ENCODE measurements around the gene GLCE. TPM values are rescaled to one million over a fixed set of nuclear protein-coding genes. Genes with fewer than 3 reads are reported as not detected.

GLCE gene
- total RNA-seq, 4 donors from 2014 or later, result 12.9 to 23.5 (median 15.4) TPM

GRCh38 chr15:69128667-69129311 is 31.6 kb upstream of the GLCE start:
- TF ChIP-seq CTCF (IDR thresholded peaks at IDR 0.05), result no peak
- peak; percentile 90 for ATAC-seq (ENCODE audit: low FRiP score)
- no peak for DNase-seq (ENCODE audit: low spot score)

GRCh38 chr15:69131362-69132220 is 28.8 kb upstream of the GLCE start:
- DNase-seq (ENCODE audit: low spot score) (no peak), ATAC-seq (ENCODE audit: low FRiP score) (no peak)
- TF ChIP-seq CTCF (IDR thresholded peaks at IDR 0.05), result no peak

GRCh38 chr15:69132430-69132829 is 28.0 kb upstream of the GLCE start:
- no peak for TF ChIP-seq CTCF (IDR thresholded peaks at IDR 0.05)
- DNase-seq (ENCODE audit: low spot score) (no peak), ATAC-seq (ENCODE audit: low FRiP score) (no peak)

- ATAC-seq (ENCODE audit: low FRiP score), result no peak
- TF ChIP-seq CTCF (IDR thresholded peaks at IDR 0.05), result no peak
- DNase-seq (ENCODE audit: low spot score), result no peak
Observed at GRCh38 chr15:69132977-69133861, 27.2 kb upstream of the GLCE start.

- TF ChIP-seq CTCF (IDR thresholded peaks at IDR 0.05), result no peak
- no peak for DNase-seq (ENCODE audit: low spot score)
- ATAC-seq (ENCODE audit: low FRiP score), result no peak
Observed at GRCh38 chr15:69133862-69134519, 26.4 kb upstream of the GLCE start.

GRCh38 chr15:69134791-69135190 is 25.6 kb upstream of the GLCE start:
- ATAC-seq (ENCODE audit: low FRiP score), result no peak
- TF ChIP-seq CTCF (IDR thresholded peaks at IDR 0.05), result no peak
- no peak for DNase-seq (ENCODE audit: low spot score)

Data from omental fat pad (tissue), 4 donors.